ENCODE results near the gene ZCCHC7.
"Not testable (repeated sequence)": the region's sequence is repeated elsewhere in the genome, so short reads cannot be mapped to it uniquely, and the experiment has no call there.

Gene ZCCHC7

GRCh38 chr9:37300620-37301019 is 180.2 kb downstream of the ZCCHC7 start:
- DNase-seq, result no peak

- DNase-seq, result peak in 1 of 5 donors; percentile 34
Observed at GRCh38 chr9:37301042-37301853, 180.9 kb downstream of the ZCCHC7 start.

DNA sequence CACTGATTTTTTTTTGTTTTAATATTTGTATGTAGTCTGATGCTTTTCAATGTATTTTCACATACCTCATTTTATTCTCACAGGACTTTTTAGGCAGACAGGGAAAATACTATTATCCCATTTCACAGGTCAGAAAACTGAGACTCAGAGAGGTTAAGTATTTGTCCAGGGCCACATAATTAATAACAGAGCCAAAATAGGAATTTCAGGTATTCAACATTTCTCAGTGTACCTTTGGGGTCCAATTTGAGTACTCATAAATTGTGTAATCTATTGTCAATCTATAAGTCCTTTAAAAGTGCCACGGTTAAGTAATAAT is 181.4 kb downstream of the ZCCHC7 start:
- no peak for DNase-seq

DNA sequence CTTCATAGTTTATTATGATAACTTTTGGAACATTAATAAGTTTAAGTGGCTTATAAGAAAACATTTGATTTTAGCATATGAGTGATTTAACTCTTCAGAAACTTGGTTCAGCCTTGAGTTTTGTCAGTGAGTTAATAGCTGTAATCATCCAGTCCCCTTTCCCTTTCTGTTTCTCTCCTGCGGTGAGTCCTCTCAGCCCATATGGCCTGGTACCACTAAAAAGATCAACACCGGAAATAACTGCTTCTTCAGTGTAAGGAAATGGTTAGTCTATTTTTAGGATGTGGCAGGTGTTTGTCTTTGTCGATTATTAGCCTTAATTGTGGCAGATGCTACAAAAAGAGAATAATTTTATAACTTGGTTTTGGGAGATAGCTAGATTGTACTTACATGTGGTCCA is 181.9 kb downstream of the ZCCHC7 start:
- peak in 2 of 5 donors; percentile 6 to 85 for DNase-seq

GRCh38 chr9:37303272-37303671 is 182.9 kb downstream of the ZCCHC7 start:
- not testable (repeated sequence) for DNase-seq

- no peak for DNase-seq
Observed at GRCh38 chr9:37309136-37309535, 188.8 kb downstream of the ZCCHC7 start.

DNA sequence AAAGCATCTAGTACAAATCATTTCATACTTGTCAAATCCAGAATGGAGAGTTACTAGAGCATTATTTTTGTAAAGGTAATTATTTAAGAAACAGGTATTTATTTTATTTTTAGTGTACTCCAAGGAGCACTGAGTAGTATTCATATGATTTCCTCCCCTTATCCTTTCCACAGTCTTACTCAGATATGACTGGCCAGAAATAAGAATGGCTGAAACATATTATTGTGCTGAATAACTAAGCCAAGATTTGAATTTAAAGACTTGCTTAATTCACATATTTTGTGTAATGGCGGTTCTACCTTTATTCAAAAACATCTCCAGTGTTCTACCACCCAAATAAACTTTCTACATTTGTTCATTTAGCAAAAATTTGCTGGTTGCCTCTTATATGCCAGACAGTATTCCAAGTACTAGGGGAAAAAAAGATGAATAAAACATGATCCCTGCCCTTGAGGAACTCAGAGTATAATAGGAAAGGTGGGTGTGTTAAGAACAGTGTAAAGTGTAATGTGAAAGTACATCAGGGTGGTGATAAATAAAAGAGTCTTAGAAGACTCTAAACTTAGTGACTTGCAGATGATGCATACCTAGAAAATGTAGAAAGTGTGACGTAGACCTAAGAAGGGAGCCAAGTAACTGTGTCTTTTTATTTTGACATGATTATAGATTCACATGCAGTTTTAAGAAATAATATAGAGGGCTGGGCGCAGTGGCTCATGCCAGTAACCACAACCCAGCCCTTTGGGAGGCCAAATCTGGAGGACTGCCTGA is 191.7 kb downstream of the ZCCHC7 start:
- no peak for DNase-seq

DNA sequence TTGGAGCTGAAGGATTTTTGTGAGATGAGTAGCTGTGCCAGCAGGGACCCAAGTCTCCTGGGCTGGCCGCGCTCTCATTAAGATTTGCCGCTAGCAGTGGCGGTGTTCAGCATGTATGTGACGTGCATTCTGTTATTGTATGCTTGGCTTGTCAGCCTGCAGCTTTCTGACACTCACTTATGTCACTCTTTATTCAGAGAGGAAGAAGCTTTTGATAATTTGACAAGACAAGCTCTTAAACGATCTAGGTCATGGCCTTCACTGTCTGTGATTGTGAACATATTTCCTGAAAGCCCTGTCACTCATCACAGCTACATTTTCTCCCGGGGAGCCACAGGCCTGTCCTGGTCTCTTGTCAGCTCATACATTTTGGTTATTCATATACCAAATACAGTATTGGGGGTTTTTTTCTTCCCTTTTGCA is 203.9 kb downstream of the ZCCHC7 start:
- no peak for DNase-seq

- DNase-seq, result no peak
Observed at GRCh38 chr9:37324691-37325490, 204.5 kb downstream of the ZCCHC7 start.

DNA sequence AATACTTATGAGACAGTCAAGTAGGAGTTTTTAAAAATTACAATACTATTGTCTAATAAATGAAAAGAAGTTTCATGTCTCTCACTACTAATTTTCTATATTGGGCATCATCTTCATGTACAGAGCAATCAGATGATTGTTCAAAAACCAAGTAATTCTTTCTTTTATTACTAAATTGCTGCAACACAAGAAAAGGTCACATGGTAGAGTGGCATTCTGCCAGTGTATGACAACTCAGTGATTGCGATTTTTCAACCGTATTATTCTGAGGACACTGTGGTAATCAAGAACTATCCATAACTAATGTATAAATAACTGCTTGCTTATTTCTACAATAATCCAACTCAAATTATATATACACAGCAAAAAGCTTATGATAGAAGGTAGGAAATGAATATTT is 205.4 kb downstream of the ZCCHC7 start:
- DNase-seq, result no peak

- DNase-seq, result no peak
Observed at GRCh38 chr9:37327553-37327952, 207.2 kb downstream of the ZCCHC7 start.

- no peak for DNase-seq
Observed at GRCh38 chr9:37328556-37329227, 208.3 kb downstream of the ZCCHC7 start.

GRCh38 chr9:37329576-37329975 is 209.2 kb downstream of the ZCCHC7 start:
- DNase-seq, result peak in 1 of 5 donors; percentile 12

GRCh38 chr9:37331871-37332270 is 211.5 kb downstream of the ZCCHC7 start:
- DNase-seq, result no peak

DNA sequence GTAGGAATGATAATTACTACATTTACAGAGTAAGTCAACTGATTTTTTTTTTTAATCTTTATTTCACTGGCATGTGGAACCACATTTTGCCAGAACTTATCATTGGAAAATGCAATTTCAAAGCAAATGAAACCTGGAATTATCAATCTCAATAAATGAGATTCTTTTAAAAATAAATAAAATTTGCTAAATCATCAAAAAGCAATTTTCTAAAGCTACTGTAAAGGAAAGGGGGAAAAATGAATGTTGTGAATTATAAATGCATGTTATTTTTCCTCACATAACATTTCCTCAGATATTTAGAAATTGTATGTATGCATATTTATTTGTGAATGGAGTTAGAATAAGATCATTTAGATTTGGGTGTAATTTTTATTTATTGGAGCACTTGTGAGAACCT is 212.2 kb downstream of the ZCCHC7 start:
- no peak for DNase-seq

- DNase-seq, result no peak
Observed at GRCh38 chr9:37333288-37333687, 212.9 kb downstream of the ZCCHC7 start.

DNA sequence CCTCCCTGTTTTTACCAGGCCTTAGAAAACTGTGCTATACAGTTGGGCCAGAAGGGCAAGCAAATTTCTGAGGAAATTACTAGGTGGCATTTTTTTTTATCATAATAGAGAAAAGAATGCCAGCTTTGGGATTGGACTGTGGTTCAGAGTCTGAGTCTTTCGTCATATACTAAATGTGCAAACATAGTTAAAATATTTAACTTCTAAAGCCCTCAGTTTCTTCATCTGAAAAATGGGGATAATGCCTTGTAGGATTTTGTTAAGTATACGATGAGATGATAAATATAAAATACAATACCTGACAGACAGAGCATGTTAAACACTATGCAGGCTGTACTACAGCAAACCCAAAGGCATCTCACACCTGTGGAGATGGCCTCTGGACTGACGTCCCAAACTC is 214.9 kb downstream of the ZCCHC7 start:
- DNase-seq, result no peak

DNA sequence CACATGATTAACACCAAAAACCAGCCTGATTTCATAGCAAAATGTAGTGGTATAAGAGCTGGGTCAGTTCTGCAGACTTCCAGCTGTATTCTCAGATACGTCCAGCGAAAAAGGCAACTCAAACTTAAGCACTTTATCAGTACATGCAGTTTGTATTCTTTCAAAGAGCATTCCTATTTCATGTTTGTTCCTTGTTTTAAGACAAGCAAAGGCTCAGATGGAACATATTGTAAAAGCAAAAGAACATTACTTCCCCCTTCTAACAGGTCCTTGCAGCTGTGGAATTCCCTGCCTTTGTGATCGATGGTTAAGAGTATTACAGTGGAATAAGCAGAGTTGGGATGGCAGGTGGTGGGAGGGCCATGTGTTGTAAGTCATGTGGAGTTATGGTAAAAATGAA is 215.8 kb downstream of the ZCCHC7 start:
- DNase-seq, result no peak

- DNase-seq, result no peak
Observed at GRCh38 chr9:37337301-37337890, 217.0 kb downstream of the ZCCHC7 start.

DNA sequence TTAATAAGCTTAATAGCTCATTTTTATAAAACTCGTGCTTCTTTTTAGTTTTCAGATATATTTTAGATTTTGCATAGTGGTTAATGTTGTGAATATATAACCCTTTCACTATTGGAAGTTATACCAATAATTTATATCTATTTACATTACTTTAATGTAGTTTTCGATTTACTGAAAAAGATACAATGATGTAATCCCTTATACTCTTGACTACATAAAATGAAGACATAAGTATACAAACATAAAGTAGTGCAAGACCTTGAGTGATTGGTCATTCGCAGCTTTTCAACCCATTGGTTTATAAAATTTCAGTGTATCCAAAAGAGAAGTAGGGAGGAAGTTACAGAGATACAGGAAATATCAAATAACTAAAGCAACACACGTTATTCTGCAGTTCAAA is 217.8 kb downstream of the ZCCHC7 start:
- no peak for DNase-seq

DNA sequence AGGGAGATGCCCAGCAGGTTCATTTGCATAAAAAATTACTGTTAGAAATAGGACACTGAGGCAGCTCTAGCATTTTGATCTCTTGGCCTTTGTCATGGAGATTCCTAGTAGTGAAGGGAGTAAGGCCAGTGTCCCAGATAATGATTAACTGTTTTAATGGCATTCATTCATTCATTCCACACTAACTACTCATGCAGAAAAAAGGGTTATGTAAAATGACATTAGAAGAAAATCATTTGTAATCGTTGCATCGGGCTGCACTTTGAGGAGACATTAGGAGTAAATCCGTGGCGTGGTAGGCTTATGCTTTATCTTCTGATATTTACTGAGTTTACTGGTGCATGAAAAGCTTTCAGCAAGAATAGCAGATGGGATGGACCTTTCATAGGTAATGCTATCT is 219.5 kb downstream of the ZCCHC7 start:
- no peak for DNase-seq

DNA sequence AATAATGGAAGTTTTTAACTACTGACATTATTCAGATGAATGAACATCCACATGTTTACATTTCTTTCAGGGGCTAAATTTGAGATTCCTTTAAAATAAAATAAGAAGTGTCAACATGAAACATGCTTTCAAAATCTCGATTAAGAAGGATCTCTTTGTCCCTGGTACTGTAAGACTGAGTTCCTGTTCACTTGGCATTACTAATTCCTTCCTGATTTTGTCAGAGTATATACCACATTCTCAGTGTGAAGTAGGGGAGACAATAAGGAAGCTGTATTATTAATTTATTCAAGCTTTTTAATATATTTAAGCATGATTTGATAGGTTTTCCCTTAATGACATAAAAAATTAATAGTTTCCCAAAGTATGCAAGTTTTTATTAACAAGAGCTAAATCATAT is 220.6 kb downstream of the ZCCHC7 start:
- DNase-seq, result no peak
